Adrenal gland (tissue), 5 donors: ENCODE results near the gene THSD4.

Experiments used
- CTCF ChIP-seq, 6 experiments: fragments of 450-650 bp in 4 of 6; fragments of 200-600 bp in 2 of 6; sonication (generic) in 1 of 6; IDR thresholded peaks; 1 replicate in 5 of 6; 2 replicates in 1 of 6; pipeline versions ENCODE4 v1.5.1 to v1.8.0; 2016 to 2021; ENCODE audit warnings: antibody characterized with exemption in 6 of 6, mild to moderate bottlenecking in 2 of 6, moderate library complexity in 1 of 6
- POLR2A ChIP-seq, 2 donors: fragments of 450-650 bp; IDR thresholded peaks; one replicate each; pipeline ENCODE4 v1.6.1; 2017; ENCODE audit warnings: antibody characterized with exemption in 2 of 2, mild to moderate bottlenecking in 2 of 2, moderate library complexity in 1 of 2
- donor health status: DM: no; HTN: no; CAD: no.

DNA sequence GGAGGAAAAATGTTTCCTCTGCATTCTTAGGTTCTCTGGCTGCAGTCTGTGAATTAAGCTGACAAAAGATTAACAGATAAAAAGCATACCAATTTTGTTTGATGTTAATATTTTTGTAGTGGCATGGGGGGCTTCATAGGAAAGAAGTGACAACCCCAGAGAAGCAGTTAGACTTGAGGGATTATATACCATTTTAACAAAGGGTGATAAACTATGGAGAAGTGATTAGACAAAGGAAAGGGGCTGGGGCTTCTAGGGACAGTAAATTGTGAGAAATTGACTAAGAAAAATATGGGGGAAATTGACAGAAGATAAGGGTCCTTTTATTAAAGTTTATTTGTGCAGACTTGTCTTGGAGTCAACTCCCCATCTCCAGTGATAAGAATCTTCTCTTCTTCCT is 639.4 kb downstream of the THSD4 start:
- TF ChIP-seq CTCF (IDR thresholded peaks at IDR 0.05) (no peak), POLR2A (IDR thresholded peaks at IDR 0.05) (no peak)
